HG02798 (cell line): ENCODE data around the gene MAD1L1.

ENCODE experiments used
- ATAC-seq: cut with Tn5 transposase; IDR thresholded peaks from one replicate; pipeline ENCODE4 v1.9.1; 2021; ENCODE audit warnings: mild to moderate bottlenecking; ENCODE audit not compliant: unreplicated experiment, poor library complexity

MAD1L1 gene

GRCh38 chr7:1952781-1953180 is 280.0 kb downstream of the MAD1L1 start:
- ATAC-seq: no peak

- no peak for ATAC-seq
Observed at GRCh38 chr7:1952169-1952760, 280.5 kb downstream of the MAD1L1 start.

- ATAC-seq: no peak
Observed at GRCh38 chr7:1951600-1951999, 281.1 kb downstream of the MAD1L1 start.

- no peak for ATAC-seq
Observed at GRCh38 chr7:1951159-1951536, 281.6 kb downstream of the MAD1L1 start.

- no peak for ATAC-seq
Observed at GRCh38 chr7:1950452-1951158, 282.1 kb downstream of the MAD1L1 start.

- ATAC-seq: no peak
Observed at GRCh38 chr7:1950066-1950451, 282.7 kb downstream of the MAD1L1 start.

GRCh38 chr7:1949681-1950055 is 283.1 kb downstream of the MAD1L1 start:
- no peak for ATAC-seq

- no peak for ATAC-seq
Observed at GRCh38 chr7:1948887-1949680, 283.7 kb downstream of the MAD1L1 start.

- ATAC-seq: no peak
Observed at GRCh38 chr7:1948301-1948796, 284.4 kb downstream of the MAD1L1 start.

- ATAC-seq: no peak
Observed at GRCh38 chr7:1947586-1948217, 285.0 kb downstream of the MAD1L1 start.

GRCh38 chr7:1946773-1947450 is 285.8 kb downstream of the MAD1L1 start:
- no peak for ATAC-seq

- no peak for ATAC-seq
Observed at GRCh38 chr7:1946025-1946772, 286.5 kb downstream of the MAD1L1 start.

- no peak for ATAC-seq
Observed at GRCh38 chr7:1945558-1945957, 287.2 kb downstream of the MAD1L1 start.

- no peak for ATAC-seq
Observed at GRCh38 chr7:1944619-1945210, 288.0 kb downstream of the MAD1L1 start.

- no peak for ATAC-seq
Observed at GRCh38 chr7:1943933-1944618, 288.7 kb downstream of the MAD1L1 start.

- ATAC-seq: no peak
Observed at GRCh38 chr7:1943326-1943725, 289.4 kb downstream of the MAD1L1 start.

GRCh38 chr7:1942941-1943289 is 289.8 kb downstream of the MAD1L1 start:
- no peak for ATAC-seq

- no peak for ATAC-seq
Observed at GRCh38 chr7:1942243-1942940, 290.4 kb downstream of the MAD1L1 start.
